HCT116 (cell line): ENCODE results near the gene CNPY1. TPM values are rescaled to one million over a fixed set of nuclear protein-coding genes. Genes with fewer than 3 reads are reported as not detected.

Source experiments
- ATAC-seq: fragments of 200-7000 bp; cut with Tn5 transposase; 2 replicates; pipeline ENCODE4 v1.9.1; 2020; ENCODE audit warnings: mild to moderate bottlenecking, moderate library complexity
- BruUV-seq: library from RNA; stranded (reverse); fragments of 400-500 nt; replicated peaks from 2 replicates; lab custom pipeline; 2021; lab: Mats Ljungman, UMichigan
- CTCF ChIA-PET: fragments of 300-600 bp; sonication (Branson Sonifier 250); formaldehyde crosslinking; loops from one replicate; lab custom pipeline; 2021; ENCODE audit warnings: antibody characterized with exemption; lab: Charles Lee
- POLR2A ChIA-PET: fragments of 300-600, 350-600 bp; sonication (Branson Sonifier 250); formaldehyde crosslinking; loops from one replicate; lab custom pipeline; 2021; ENCODE audit warnings: antibody characterized with exemption; lab: Charles Lee
- RAD21 ChIA-PET, 2 experiments: fragments of 300-600 bp; sonication (Branson Sonifier 250); formaldehyde crosslinking; loops; one replicate each; lab custom pipeline; 2023; ENCODE audit warnings: low total read pairs in 2 of 2; ENCODE audit not compliant: uncharacterized antibody in 2 of 2, unreplicated experiment in 2 of 2, low non-redundant PET in 1 of 2; lab: Charles Lee
- DNase-seq: peaks from one replicate; pipeline ENCODE4 v3.0.0-alpha.2; 2010; ENCODE audit warnings: low read depth, low spot score
- H2AFZ ChIP-seq: fragments of 200-600 bp; shearing (Covaris generic), sonication (generic); 2 replicates; pipeline ENCODE4 v1.6.1; 2017; ENCODE audit warnings: low read depth, mixed run types, mixed read lengths, antibody characterized with exemption, low read length; ENCODE audit not compliant: poor library complexity, severe bottlenecking
- H3K27ac ChIP-seq: 2 replicates; pipeline ENCODE4 v1.5.1; 2012; ENCODE audit warnings: low read depth, low read length
- H3K27me3 ChIP-seq: fragments of 200-600 bp; sonication (generic); 2 replicates; pipeline ENCODE4 v1.6.1; 2016; ENCODE audit warnings: mixed run types, low read length, mixed read lengths; ENCODE audit not compliant: insufficient read depth
- H3K36me3 ChIP-seq, 2 experiments: fragments of 200-500 bp in 1 of 2; fragments of 200-600 bp in 1 of 2; sonication (Bioruptor generic) in 1 of 2; sonication (generic) in 1 of 2; 2 replicates each; pipeline versions ENCODE4 v1.5.1 to v1.6.1; 2014 to 2016; ENCODE audit warnings: low read length in 2 of 2, inconsistent platforms in 1 of 2, mixed read lengths in 1 of 2, mixed run types in 1 of 2; ENCODE audit not compliant: insufficient read depth in 2 of 2, control insufficient read depth in 1 of 2
- H3K4me1 ChIP-seq, 2 experiments: fragments of 200-600 bp in 1 of 2; sonication (generic) in 1 of 2; 2 replicates each; pipeline versions ENCODE4 v1.5.1 to v1.6.1; 2012 to 2017; ENCODE audit warnings: low read length in 2 of 2, inconsistent platforms in 1 of 2, mild to moderate bottlenecking in 1 of 2, mixed read lengths in 1 of 2, mixed run types in 1 of 2, moderate library complexity in 1 of 2; ENCODE audit not compliant: insufficient read depth in 2 of 2, control insufficient read depth in 1 of 2
- H3K4me2 ChIP-seq: fragments of 200-600 bp; sonication (generic); 2 replicates; pipeline ENCODE4 v1.6.1; 2017; ENCODE audit warnings: mixed run types, low read length, mixed read lengths
- H3K4me3 ChIP-seq, 2 experiments: fragments of 200-600 bp in 1 of 2; sonication (generic) in 1 of 2; replicated peaks in 1 of 2; 2 replicates each; pipeline ENCODE4 v1.5.1; 2011 to 2016; ENCODE audit warnings: low read length in 2 of 2, control low read depth in 1 of 2, low read depth in 1 of 2, mild to moderate bottlenecking in 1 of 2, mixed read lengths in 1 of 2, mixed run types in 1 of 2
- H3K79me2 ChIP-seq: fragments of 200-600 bp; sonication (generic); 2 replicates; pipeline ENCODE4 v1.6.1; 2017; ENCODE audit warnings: mild to moderate bottlenecking, mixed run types, low read length, moderate library complexity, mixed read lengths; ENCODE audit not compliant: insufficient read depth
- H3K9ac ChIP-seq: fragments of 200-600 bp; sonication (generic); 2 replicates; pipeline ENCODE4 v1.6.1; 2016; ENCODE audit warnings: low read length, mixed read lengths
- H3K9me2 ChIP-seq: fragments of 200-600 bp; sonication (generic), shearing (Covaris generic); 2 replicates; pipeline ENCODE4 v1.6.1; 2017; ENCODE audit warnings: mixed run types, mild to moderate bottlenecking, moderate library complexity; ENCODE audit not compliant: insufficient read depth
- H3K9me3 ChIP-seq, 2 experiments: fragments of 200-500 bp in 1 of 2; fragments of 200-600 bp in 1 of 2; sonication (Bioruptor generic) in 1 of 2; sonication (generic) in 1 of 2; 2 replicates each; pipeline ENCODE4 v1.6.1; 2014 to 2017; ENCODE audit warnings: low read length in 2 of 2, mixed read lengths in 2 of 2, inconsistent platforms in 1 of 2, low read depth in 1 of 2, mild to moderate bottlenecking in 1 of 2, mixed run types in 1 of 2, moderate library complexity in 1 of 2; ENCODE audit not compliant: control insufficient read depth in 1 of 2, insufficient read depth in 1 of 2
- H4K20me1 ChIP-seq: fragments of 200-600 bp; sonication (generic), shearing (Covaris generic); 2 replicates; pipeline ENCODE4 v1.6.1; 2017; ENCODE audit warnings: mixed run types, mild to moderate bottlenecking, moderate library complexity; ENCODE audit not compliant: insufficient read depth
- CEBPB ChIP-seq: IDR thresholded peaks from 2 replicates; pipeline ENCODE4 v1.6.1; 2012; ENCODE audit warnings: low read depth
- EGR1 ChIP-seq: IDR thresholded peaks from 2 replicates; pipeline ENCODE4 v1.6.1; 2012; ENCODE audit warnings: low read depth
- ELF1 ChIP-seq: IDR thresholded peaks from 2 replicates; pipeline ENCODE4 v1.6.1; 2012; ENCODE audit warnings: low read depth, borderline replicate concordance
- EZH2 ChIP-seq: fragments of 200-600 bp; sonication (generic); IDR thresholded peaks from 2 replicates; pipeline ENCODE4 v1.6.1; 2017; ENCODE audit warnings: antibody characterized with exemption, mixed run types
- EZH2phosphoT487 ChIP-seq: fragments of 200-600 bp; IDR thresholded peaks from 2 replicates; pipeline ENCODE4 v1.6.1; 2018; ENCODE audit warnings: antibody characterized with exemption, borderline replicate concordance
- FOSL1 ChIP-seq: IDR thresholded peaks from 2 replicates; pipeline ENCODE4 v1.6.1; 2012; ENCODE audit warnings: low read depth
- JUND ChIP-seq: IDR thresholded peaks from 2 replicates; pipeline ENCODE4 v1.6.1; 2012
- POLR2A ChIP-seq: IDR thresholded peaks from 2 replicates; pipeline ENCODE4 v1.7.0; 2011; ENCODE audit warnings: borderline replicate concordance; ENCODE audit not compliant: insufficient read depth, insufficient read length; ENCODE audit errors: extremely low read depth
- POLR2AphosphoS5 ChIP-seq: IDR thresholded peaks from 2 replicates; pipeline ENCODE4 v1.6.1; 2011; ENCODE audit warnings: mild to moderate bottlenecking, low read depth, low read length, moderate library complexity
- SP1 ChIP-seq: IDR thresholded peaks from 2 replicates; pipeline ENCODE4 v1.6.1; 2012; ENCODE audit warnings: low read depth
- SRF ChIP-seq: IDR thresholded peaks from 2 replicates; pipeline ENCODE4 v1.6.1; 2012; ENCODE audit warnings: low read depth
- TCF7L2 ChIP-seq: IDR thresholded peaks from 2 replicates; pipeline ENCODE4 v1.7.0; 2011; ENCODE audit warnings: borderline replicate concordance, inconsistent platforms; ENCODE audit not compliant: insufficient read depth, insufficient read length; ENCODE audit errors: extremely low read depth
- YY1 ChIP-seq: IDR thresholded peaks from 2 replicates; pipeline ENCODE4 v1.6.1; 2011; ENCODE audit warnings: low read length, low read depth, moderate library complexity, mild to moderate bottlenecking; ENCODE audit not compliant: insufficient replicate concordance; ENCODE audit errors: extremely low read depth
- ZFX ChIP-seq: fragments of 450-650 bp; IDR thresholded peaks from 2 replicates; pipeline ENCODE4 v1.6.1; 2017
- intact Hi-C: fragments of 100-400 bp; cut with micrococcal nuclease; formaldehyde crosslinking; loops from 2 replicates; pipeline ENCODE4 v1.10.0; 2022
- total RNA-seq: library from RNA; stranded (reverse); gene quantifications from one replicate; pipeline ENCODE4 v1.2.1, GENCODE V29; 2021; ENCODE audit not compliant: unreplicated experiment
- TF ChIP-seq, protein P1 (sequence below): IDR thresholded peaks from 2 replicates; pipeline ENCODE4 v1.6.1; 2012
- TF ChIP-seq, protein P2 (sequence below): IDR thresholded peaks from 2 replicates; pipeline ENCODE4 v1.6.1; 2012

Gene CNPY1
- total RNA-seq, 1 experiment from 2014 or later, result not detected

- no peak for TF ChIP-seq ZFX
- no peak for TF ChIP-seq POLR2AphosphoS5
- no peak for TF ChIP-seq ELF1
- TF ChIP-seq POLR2A, result no peak
- TF ChIP-seq JUND, result no peak
- TF ChIP-seq YY1, result no peak
Measured at GRCh38 chr7:155577509-155577905, 31.1 kb upstream of the CNPY1 start (continued).

GRCh38 chr7:155576900-155577508 lies 30.6 kb upstream of the CNPY1 start:
- Histone ChIP-seq H3K9me3 (no peaks in the 10 kb centered on the region), H3K27ac (no peak overlapping the region), H3K36me3 (no peaks in the 10 kb centered on the region), H3K4me3 (no peak overlapping the region), H3K9me2 (no peaks in the 10 kb centered on the region), H3K9ac (no peak overlapping the region), H2AFZ (no peak overlapping the region), H3K27me3 (no peaks in the 10 kb centered on the region), H3K79me2 (no peaks in the 10 kb centered on the region), H3K4me2 (peak overlapping the region; percentile 41), H3K4me1 (peaks cover 5 to 12% of the 10 kb centered on the region in 2 experiments; a peak in 2 of 4 replicates), H4K20me1 (no peaks in the 10 kb centered on the region)
- DNase-seq, result peak; percentile 13
- no TSS peak for BruUV-seq
- ATAC-seq, result peak; percentile 84
- intact Hi-C loops, result no loop called here
- TF ChIP-seq ELF1 (no peak), POLR2AphosphoS5 (no peak), TCF7L2 (no peak), SRF (no peak), YY1 (no peak), FOSL1 (no peak), EZH2phosphoT487 (no peak), EGR1 (no peak), EZH2 (no peak), SP1 (no peak), CEBPB (no peak), POLR2A (no peak), JUND (no peak)
- TF ChIP-seq, protein P1, sequence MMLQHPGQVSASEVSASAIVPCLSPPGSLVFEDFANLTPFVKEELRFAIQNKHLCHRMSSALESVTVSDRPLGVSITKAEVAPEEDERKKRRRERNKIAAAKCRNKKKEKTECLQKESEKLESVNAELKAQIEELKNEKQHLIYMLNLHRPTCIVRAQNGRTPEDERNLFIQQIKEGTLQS, result no peak
- TF ChIP-seq, protein P2, sequence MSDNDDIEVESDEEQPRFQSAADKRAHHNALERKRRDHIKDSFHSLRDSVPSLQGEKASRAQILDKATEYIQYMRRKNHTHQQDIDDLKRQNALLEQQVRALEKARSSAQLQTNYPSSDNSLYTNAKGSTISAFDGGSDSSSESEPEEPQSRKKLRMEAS, result no peak
- ChIA-PET POLR2A (no interaction called here), CTCF (no interaction called here), RAD21 (no interaction called here)
